Activated CD4-positive, alpha-beta T cell treated with anti-CD3 and anti-CD28 coated beads for 48 hours (primary cell): Measurements from ENCODE around the gene CCDC184.
"Not testable (repeated sequence)": the region's sequence is repeated elsewhere in the genome, so short reads cannot be mapped to it uniquely, and the experiment has no call there.

Experiments used
- DNase-seq: peaks from one replicate; pipeline ENCODE4 v3.0.0-alpha.2; 2020

CCDC184 gene

DNA sequence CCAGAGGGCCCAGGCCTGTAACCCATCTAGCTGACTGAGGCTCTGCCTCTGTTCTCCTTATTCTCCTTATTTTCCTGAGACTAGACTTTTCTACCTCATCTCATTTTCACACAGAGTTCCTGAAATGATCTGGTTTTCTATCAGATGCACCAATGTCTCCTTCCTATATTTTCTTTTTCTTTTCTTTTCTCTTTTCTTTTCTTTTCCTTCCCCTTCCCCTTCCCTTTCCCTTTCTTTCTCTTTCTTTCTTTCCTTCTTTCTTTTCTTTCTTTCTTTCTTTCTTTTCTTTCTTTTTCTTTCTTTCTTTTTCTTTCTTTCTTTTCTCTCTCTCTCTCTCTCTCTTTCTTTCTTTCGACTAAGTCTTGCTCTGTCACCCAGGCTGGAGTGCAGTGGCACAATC, 3.0 kb upstream of the CCDC184 start:
- no peak for DNase-seq

DNA sequence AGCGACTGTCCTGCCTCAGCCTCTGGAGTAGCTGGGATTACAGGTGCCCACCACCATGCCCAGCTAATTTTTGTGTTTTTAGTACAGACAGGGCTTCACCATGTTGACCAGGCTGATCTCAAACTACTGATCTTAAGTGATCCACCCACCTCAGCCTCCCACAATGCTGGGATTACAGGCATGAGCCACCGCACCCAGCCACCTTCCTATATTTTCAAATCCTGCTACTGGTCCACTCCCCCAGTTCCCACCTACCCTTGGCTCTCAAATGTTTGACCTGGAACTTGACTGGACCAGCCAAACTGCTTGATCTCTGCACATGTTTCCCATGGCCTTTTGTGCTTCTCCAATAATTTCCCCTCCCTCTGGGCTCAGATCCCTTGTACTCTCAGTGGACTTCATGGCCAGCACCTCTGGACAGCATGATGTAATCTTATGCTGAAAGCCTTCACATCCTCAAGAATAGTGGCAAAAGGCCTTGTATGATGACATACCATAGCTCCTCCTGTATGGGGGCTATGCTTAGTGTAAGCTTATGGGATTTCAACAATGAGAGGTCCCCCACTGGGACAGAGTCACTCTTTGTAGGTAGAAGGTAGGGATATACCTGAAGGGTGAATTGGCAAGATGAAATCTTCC, 2.5 kb upstream of the CCDC184 start:
- no peak for DNase-seq

DNA sequence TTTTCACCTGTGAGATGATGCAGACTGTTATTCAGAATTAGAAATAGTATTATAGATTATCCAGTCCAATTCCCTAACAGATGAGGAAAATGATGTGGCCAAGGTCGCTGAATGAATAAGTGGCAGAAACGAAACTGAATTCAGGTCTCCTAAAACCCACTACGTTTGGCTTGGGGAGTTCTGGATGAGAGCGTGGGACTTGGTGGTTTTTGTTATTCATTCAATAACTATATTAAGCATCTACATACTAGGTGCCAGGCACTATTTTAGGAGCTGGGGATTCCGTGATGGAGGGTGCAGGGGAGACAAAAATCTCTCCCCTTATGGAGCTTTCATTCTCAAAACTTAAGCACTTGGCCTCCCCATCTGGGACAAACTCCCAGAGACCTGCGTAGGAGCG, 813 bp upstream of the CCDC184 start:
- DNase-seq: no peak

DNA sequence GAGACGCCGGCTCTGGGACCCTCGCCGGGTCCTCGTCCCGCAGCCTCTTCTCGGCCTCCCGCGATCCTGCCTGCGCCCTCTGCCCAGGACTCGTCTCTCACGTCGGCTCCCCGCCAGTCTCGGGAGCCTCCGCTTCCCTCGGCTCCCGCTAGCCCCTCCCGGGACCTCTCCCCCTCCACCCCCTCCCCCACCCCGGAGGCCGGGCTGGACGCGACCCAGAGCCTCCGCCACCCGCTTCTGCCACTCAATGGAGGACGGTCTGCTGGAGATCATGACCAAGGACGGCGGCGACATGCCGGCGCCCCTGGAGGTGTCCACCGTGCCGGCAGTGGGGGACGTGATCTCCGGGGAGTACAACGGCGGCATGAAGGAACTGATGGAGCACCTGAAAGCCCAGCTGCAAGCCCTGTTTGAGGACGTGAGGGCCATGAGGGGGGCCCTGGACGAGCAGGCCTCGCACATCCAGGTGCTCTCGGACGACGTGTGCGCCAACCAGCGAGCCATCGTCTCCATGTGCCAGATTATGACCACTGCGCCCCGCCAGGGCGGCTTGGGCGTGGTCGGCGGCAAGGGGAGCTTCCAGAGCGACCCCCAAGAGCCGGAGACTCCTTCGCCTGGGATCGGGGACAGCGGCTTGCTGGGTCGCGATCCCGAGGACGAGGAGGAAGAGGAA, 568 bp downstream of the CCDC184 start:
- DNase-seq: peak; percentile 22

DNA sequence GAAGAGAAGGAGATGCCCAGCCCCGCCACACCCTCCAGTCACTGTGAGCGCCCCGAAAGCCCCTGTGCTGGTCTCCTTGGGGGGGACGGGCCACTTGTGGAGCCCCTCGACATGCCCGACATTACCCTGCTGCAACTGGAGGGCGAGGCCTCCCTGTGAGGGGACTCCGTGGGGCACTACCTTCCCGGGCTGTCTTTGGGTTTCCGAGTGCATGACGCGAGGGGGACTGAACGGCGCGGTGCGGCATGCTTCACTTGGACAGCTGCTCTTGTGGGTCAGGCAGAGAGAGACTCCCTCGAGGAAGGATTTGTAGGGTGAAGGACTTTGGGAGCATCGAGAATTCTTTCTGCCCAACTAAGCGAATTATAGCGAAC, 1.1 kb downstream of the CCDC184 start:
- no peak for DNase-seq

DNA sequence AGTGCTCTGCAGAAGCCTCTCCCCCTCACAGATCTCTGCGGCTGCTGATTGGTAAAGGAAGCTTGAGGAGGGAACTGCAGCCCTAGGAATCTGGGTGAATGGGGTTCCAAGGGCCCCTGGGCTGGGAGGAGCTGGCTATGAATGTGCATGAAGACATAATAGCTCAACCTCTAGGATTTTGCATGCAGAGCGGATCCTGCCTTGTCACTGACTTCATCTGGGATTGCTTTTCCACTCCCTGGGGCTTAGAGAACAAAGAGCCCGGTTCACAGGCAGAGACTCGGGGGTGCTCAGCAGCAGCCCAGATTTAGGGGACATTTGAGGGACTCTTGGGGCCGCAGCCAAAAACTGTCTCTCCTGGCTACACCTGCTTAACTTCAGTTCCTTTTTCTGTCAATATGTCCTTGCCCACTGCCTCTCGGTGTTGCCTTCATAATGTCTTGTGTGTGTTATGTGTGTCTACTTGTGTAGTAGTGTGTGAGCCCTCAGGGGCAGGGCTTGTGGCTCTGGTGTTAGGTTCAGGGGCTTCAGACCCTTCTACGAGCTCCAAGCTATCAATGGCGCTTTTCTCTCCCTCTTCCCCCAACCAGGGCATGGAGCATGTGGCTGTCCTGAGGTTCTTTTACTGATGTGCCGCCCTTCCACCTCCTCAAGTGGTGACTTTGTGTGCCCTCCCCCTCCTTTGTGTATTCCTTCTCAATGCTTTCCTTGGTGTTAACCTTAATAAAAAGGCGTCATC, 1.9 kb downstream of the CCDC184 start:
- no peak for DNase-seq

DNA sequence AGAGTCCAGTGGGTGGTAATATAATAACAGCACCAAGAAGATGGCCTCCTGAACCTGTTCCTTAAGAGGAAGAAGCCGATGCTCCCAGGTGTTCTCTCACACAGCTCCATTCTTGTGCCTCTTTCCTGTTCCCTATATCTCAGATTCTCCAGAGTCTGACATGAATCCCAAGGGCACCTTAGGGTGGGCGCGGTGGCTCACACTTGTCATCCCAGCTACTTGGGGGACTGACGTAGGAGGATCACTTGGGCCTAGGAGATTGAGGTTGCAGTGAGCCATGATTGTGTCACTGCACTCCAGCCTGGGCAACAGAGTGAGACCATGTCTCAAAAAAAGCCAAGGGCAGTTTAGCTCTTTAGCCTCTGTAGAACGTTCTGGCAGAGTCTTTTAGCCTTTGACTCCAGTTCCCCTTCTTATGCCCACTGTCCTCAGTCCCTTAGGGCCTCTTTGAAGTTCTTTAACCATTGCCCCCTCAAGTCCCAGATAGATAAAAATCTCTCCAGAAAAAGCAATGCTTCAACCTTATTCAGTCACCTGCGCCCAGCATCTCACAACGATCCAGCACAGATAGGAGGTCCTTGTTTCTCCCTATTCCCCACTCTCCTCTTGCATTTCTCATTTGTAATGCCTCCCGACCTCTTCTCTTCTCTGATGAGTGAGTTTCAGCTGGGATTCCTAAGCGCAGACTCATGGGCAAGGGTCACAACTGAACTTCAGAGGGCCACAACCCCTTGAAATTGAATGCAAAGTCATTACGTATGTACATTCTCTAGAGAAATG, 4.7 kb downstream of the CCDC184 start:
- DNase-seq: no peak

DNA sequence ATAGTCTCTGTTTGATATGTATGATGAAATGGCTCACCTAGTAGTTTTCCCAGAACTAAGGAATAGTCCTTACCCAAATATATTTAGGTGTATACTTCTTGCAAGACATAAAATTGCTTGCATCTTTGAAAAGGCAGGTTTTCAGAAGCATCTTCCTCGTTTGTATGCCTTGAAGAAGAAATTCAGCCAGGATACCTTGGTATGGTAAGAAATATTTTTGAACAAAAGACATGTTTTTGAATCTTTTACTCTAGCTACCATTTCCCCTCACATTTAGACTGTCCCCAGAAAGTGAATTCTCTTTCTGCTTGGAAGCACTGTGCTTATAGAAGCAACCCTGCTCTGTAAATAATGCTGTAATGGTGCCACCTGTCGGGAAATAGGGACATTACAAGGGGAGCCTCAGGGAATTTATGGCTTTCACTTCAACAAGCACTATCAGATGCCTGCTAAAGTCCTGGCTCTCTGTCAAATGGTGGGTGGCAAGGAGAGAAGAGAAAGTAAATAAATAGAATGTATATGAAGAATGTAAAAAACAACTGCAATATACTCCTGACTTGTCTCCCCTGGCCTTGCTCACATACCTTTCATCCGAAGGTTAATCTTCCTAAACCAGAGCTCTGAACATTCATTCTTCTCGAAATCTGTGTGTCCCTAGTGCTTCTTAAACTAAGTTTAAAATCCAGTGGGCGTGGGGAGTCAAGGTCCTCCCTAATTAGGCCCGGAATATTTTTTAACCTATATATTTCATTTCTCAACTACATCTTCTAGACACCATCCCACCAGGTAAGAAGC, 6.1 kb downstream of the CCDC184 start:
- peak; percentile 79 for DNase-seq

DNA sequence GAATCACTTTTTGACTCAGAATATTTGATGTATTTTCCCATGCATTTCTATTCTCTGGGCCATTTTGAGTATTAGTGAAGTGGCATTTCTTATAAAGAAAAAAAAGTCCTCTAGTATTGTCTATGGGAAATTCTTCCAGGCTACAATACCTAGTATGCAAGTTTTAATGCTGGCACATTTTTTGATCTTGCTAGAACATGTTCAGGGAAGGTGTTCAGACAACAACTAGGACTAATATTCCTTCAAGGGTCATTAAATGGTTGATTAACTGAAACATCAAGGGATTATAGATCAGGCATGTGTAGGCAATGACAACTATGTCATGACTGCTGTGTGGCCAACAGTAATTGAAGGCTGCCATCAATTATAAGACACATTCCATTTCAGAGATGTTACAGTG, 7.7 kb downstream of the CCDC184 start:
- no peak for DNase-seq

DNA sequence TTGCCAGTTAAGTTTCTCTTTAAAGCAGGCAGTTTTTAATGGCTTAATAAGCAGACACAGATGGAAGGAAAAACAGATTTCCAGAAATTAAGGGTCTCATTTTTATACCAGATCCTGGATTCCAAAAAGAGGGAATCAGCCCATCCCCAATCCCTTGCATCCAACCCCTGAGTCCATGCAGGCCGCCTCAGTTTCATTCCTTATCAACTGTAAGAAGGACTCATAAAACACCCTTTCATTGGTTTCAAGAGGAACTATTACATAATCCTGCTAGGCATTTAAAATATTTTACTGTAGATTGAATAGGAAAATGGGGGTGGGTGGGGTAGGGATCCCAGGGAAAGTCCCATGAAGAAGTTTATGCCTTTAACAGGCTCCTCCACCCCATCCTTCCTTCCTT, 9.4 kb downstream of the CCDC184 start:
- DNase-seq: no peak

DNA sequence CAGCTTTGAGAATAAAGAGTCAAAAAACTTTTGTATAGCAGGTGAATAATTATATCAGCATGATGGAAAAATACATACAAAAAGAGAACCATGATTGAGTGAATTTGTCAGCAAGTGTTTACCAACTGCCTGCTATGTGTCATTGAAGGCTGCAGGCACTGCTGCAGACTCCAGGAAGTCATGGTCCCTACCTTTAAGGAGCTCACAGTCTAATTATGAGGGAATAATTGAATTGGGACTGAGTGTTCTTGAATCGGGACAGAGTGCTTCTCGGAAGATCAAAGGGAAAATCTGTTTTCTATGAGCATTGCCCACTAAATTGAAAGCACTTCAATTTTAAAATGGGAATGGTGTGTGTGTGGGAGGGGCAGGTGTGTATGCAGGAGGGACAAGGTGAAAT, 10.2 kb downstream of the CCDC184 start:
- DNase-seq: no peak

DNA sequence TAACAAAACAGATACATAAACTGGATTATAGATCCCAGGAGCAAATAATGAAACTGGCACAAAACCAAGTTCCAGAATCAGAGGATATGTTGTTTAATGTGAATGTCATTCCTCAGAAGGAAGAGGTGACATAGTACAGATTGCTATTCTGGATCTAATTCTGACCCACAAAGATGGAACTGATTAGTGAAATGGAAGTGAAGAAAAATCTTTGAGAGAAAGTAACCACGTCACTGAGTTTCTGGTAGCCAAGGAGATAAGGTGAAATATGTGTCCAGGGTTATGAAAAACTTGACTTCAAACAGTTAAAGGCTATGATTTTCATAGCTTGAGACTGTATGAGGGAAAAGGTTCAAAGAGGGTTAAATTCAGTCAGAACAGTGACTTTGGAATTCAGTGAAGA, 11.4 kb downstream of the CCDC184 start:
- no peak for DNase-seq

DNA sequence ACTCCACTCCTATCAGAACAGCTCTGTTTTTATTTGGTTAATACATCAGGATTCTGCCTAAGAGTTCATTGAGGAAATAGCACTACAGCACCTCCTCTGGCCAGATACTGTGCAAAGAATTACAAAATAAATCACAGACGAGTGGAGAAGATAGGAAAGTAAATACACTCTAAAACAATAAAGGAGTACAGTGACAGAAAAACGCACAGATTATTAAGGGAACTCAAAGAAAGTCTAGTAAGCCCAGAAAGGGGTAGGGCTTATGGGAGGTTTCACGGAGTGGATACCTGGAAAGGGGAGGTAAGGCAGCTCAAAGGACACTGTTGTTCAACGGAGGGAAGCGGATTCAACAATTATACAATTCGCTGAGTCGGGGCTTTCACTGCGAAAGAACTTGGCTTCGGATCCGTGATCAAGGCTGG, 14.1 kb downstream of the CCDC184 start:
- DNase-seq: no peak

DNA sequence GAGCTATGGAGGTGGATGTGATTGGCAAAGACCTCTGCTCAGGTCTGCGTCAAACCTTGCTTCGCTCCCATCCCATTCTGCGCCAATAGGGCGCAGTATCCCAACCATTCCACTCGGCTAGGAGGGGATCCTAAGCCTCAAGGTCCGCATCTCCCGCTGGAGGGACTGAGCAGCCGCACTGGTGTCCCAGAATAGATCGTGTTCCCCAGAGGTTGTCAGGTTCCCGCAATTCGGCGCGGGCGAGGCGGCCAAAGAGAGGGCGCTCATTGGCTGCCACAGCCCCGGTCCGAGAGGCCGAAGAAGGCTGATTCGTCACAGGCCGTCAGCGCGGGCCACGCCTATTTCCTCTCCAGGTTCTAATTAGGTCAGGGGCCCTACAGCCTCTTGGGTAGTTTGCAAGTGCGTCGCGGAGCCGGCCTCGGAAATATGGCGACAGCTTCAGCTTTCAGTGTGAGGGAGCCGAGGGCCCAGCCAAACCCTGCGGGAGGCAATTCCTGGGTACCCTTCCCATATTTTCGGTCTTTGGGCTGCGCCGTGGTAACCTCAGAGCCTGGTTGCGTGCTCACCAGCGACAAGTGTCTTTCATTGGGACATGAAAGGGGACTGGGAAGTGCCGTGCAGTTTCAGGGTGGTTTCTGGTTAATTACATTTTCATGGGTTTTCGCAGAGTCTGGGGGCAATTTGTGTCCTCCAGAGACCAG, 14.7 kb downstream of the CCDC184 start:
- DNase-seq: peak; percentile 95

DNA sequence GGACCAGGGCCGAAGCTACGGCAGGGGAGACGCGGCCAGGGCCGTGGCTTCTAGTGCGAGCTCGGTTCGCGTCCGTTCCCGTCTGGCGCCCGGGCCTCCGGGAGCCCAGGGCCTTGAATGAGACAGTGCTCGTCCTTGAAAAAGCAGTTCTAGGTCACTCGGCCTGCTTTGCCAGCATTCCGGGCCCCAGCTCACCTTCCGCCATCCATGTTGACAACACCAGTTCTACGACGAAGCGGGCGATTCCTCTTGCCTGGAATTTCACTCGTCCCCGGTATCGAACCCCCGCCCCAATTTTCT, 15.2 kb downstream of the CCDC184 start:
- peak; percentile 40 for DNase-seq

DNA sequence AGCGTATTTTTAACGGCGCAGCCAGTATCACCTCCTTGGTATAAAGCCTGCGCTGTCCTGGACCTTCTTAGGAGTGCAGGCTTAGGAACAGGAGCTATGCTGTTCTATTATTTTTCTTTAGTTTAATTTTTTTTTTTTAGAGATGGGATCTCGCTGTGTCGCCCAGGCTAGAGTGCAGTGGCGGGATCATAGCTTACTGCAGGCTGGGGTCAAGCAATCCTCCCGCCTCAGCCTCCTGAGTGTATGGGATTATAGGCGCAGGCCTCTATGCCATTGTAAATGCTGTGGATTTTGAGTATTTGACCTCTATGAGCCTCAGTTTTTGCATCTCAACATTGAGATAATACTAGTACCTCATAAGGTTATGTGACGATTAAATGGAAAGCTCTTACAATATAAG, 15.5 kb downstream of the CCDC184 start:
- no peak for DNase-seq

DNA sequence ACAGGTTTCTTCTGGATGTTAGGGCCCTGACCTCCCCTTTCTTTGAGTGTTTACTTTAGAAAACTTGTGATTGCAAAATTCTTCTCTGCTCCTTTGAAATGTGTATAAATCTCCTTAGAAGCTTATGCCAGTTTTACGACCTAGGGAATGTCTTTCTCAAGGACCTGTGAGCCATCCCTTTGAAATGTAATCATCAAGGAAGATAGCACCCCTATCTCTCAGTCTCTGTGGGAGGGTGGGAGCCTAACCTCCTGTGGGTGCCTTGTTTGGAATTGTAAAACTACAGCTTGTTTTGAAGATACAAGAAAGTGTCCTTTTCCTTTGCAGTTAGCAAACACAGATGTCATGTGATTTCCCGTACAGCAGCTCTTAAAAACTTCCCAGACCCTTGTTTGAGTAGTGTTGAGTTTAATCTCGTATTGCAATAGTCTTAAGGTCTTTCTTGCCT, 16.4 kb downstream of the CCDC184 start:
- DNase-seq: no peak

DNA sequence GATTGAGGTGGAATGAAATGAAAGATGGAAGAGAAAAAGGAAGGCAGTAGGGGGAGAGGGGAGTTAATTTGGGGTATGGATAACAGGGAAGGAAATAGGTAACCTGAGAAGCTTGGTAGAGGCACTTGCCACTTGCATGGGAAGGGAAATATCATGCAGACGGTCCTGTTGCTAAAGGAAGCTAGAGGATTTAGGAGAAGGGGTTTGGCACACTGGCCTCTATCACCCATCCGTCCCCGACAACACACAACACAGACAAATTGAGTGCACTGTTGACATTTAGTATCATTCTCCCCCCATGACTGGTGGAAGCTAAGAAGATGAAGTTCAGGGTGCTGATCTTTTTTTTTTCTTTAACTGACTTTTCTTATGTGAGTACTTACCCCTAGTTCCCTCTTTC, 17.6 kb downstream of the CCDC184 start:
- DNase-seq: no peak

DNA sequence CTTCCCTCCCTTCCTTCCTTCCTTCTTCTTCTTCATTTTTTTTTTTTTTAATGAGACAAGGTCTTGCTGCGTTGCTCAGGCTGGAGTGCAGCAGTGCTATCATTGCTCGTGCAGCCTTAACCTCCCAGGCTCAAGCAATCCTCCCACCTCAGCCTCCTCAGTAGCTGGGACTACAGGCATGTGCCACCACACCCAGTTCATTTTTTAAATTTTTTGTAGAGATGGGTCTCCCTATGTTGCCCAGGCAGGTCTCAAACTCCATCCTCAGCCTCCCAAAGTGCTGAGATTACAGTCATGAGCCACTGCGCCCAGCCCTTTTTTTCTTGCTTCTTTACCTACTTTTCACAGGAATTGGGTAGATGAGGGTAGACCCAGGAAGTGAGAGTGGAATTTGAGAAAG, 18.1 kb downstream of the CCDC184 start:
- DNase-seq: no peak

DNA sequence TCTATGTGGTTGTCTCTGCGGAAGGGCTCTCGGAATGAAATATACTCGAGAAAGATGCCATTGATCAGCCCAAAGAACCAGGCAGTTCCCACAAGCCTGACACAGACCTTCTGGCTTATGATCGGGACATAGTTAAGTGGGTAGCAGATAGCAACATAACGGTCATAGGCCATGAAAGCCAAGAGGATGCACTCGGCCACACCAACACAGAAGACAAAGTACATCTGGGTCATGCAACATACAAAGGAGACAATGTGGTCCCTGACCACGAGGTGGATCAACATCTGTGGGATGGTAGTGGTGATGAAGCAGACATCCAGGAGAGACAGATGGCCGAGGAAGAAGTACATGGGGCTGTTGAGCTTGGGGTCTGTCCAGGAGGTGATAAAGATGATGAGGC, 19.3 kb downstream of the CCDC184 start:
- DNase-seq: no peak

DNA sequence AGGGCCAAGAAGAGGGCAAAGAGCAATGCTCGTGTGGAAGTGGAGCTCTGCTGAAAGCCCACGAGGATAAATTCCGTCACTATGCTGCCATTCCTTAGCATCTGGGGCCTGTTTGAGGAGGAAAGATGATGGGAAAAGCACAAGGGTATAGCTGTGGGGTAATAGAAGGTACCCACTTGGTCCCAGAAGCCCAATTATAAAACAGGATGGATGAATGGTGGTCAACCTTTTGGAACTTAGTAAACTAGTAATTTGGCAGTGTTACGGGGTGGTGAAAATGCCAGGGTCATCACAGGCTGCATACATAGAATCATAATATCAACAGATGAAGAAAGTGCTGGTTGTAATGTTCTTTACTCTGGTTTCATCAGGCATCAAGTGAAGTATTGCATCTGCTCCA, 19.7 kb downstream of the CCDC184 start, which contains the start of gene OR10AD1:
Gene OR10AD1, minus strand, starts transcription at position 101 of the 400 bp plus-strand sequence. Its CDS starts 0 bp downstream, at position 101.
- no peak for DNase-seq

DNA sequence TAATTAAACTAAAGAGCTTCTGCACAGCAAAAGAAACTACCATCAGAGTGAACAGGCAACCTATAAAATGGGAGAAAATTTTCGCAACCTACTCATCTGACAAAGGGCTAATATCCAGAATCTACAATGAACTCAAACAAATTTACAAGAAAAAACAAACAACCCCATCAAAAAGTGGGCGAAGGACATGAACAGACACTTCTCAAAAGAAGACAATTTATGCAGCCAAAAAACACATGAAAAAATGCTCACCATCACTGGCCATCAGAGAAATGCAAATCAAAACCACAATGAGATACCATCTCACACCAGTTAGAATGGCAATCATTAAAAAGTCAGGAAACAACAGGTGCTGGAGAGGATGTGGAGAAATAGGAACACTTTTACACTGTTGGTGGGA, 26.1 kb downstream of the CCDC184 start:
- DNase-seq: not testable (repeated sequence)
